ENCODE results near the gene ARMC12. TPM values are rescaled to one million over a fixed set of nuclear protein-coding genes. Genes with fewer than 3 reads are reported as not detected.

ARMC12 gene
- polyA plus RNA-seq, 1 of the 3 experiments (the other 2 are of a cell fraction) = 1.6 TPM

- no peaks in the 10 kb centered on the region for H3K9me3 ChIP-seq
- no peaks in the 10 kb centered on the region; the same call in 1 of the 2 replicates for H3K27me3 ChIP-seq (ENCODE audit: insufficient read depth)
- H3K36me3 ChIP-seq (replicated peaks in 1 of 2; ENCODE audit: control insufficient read depth in 1 of 2, insufficient read depth in 2 of 2, low read length in 1 of 2) = no peaks in the 10 kb centered on the region
- H3F3A ChIP-seq (replicated peaks; ENCODE audit: insufficient read depth) = no peaks in the 10 kb centered on the region
- H3K4me3 ChIP-seq (ENCODE audit: low read depth in 2 of 2, low read length in 1 of 2) = no peak overlapping the region
- H3K9ac ChIP-seq = no peak overlapping the region
- no peak overlapping the region for H2AFZ ChIP-seq (ENCODE audit: low read depth)
- H3K4me2 ChIP-seq = no peak overlapping the region
- no peaks in the 10 kb centered on the region for H3K9me2 ChIP-seq
- POLR2A ChIA-PET = no interaction called here
- no peaks in the 10 kb centered on the region for H3K79me2 ChIP-seq (ENCODE audit: insufficient read depth)
- TF ChIP-seq FOSL2 (IDR thresholded peaks at IDR 0.05; ENCODE audit: borderline replicate concordance, low read depth) (no peak), TAF1 (IDR thresholded peaks at IDR 0.05; ENCODE audit: borderline replicate concordance, low read depth, low read length) (no peak), SMC3 (IDR thresholded peaks at IDR 0.05; ENCODE audit: low read depth, low read length) (no peak), ELF1 (IDR thresholded peaks at IDR 0.05) (no peak), JUND (IDR thresholded peaks at IDR 0.05) (no peak), YY1 (IDR thresholded peaks at IDR 0.05; ENCODE audit: low read depth) (no peak), RCOR1 (IDR thresholded peaks at IDR 0.05; ENCODE audit: low read length) (no peak), TEAD4 (IDR thresholded peaks at IDR 0.05; ENCODE audit: borderline replicate concordance, insufficient read depth) (no peak), USF1 (IDR thresholded peaks at IDR 0.05; ENCODE audit: borderline replicate concordance, low read depth) (no peak), RFX5 (IDR thresholded peaks at IDR 0.05; ENCODE audit: low read length) (no peak), PBX3 (IDR thresholded peaks at IDR 0.05) (no peak), SIN3A (IDR thresholded peaks at IDR 0.05; ENCODE audit: borderline replicate concordance, low read depth, low read length) (no peak), POLR2AphosphoS5 (IDR thresholded peaks at IDR 0.05; ENCODE audit: low read depth, low read length) (no peak), CTCF (IDR thresholded peaks at IDR 0.05) (no peak)
- H4K20me1 ChIP-seq (ENCODE audit: insufficient read depth) = no peaks in the 10 kb centered on the region
- H3K4me1 ChIP-seq (ENCODE audit: control insufficient read depth in 1 of 2, insufficient read depth in 2 of 2, low read depth in 1 of 2, low read length in 1 of 2) = no peaks in the 10 kb centered on the region
- 69% methylated on average over 22 of the region's 23 CpGs for WGBS (ENCODE audit: low lambda C conversion rate)
- CTCF ChIA-PET = interaction anchor here (1.2 kb wide), 1 partner anchor 243 kb away, joined by 3 read pairs; no protein-coding TSS in a partner anchor
- DNase-seq = no peak
- H3K27ac ChIP-seq (ENCODE audit: low read depth in 2 of 2, low read length in 1 of 2) = no peak overlapping the region
Measured at GRCh38 chr6:35765739-35766138, 28.9 kb downstream of the ARMC12 start.

- Histone ChIP-seq H3K4me2 (no peak overlapping the region), H3K9ac (no peak overlapping the region), H3F3A (replicated peaks; ENCODE audit: insufficient read depth) (no peaks in the 10 kb centered on the region), H3K36me3 (replicated peaks in 1 of 2; ENCODE audit: control insufficient read depth in 1 of 2, insufficient read depth in 2 of 2, low read length in 1 of 2) (no peaks in the 10 kb centered on the region), H3K9me2 (no peaks in the 10 kb centered on the region), H2AFZ (ENCODE audit: low read depth) (no peak overlapping the region), H3K4me3 (ENCODE audit: low read depth in 2 of 2, low read length in 1 of 2) (no peak overlapping the region), H3K4me1 (ENCODE audit: control insufficient read depth in 1 of 2, insufficient read depth in 2 of 2, low read depth in 1 of 2, low read length in 1 of 2) (no peaks in the 10 kb centered on the region), H3K79me2 (ENCODE audit: insufficient read depth) (no peaks in the 10 kb centered on the region), H3K27me3 (ENCODE audit: insufficient read depth) (no peaks in the 10 kb centered on the region; the same call in 1 of the 2 replicates), H3K27ac (ENCODE audit: low read depth in 2 of 2, low read length in 1 of 2) (no peak overlapping the region), H3K9me3 (no peaks in the 10 kb centered on the region), H4K20me1 (ENCODE audit: insufficient read depth) (no peaks in the 10 kb centered on the region)
- WGBS (ENCODE audit: low lambda C conversion rate) = 38% methylated on average over 4 of the region's 4 CpGs
- ChIA-PET CTCF (interaction anchor here (1.0 to 1.6 kb wide), 5 partner anchors 10 to 326 kb away, joined by 3 to 5 read pairs (median 3); partner anchors contain the start of gene ARMC12), POLR2A (interaction anchor here (0.6 kb wide), 1 partner anchor 19 kb away, joined by 4 read pairs; no protein-coding TSS in a partner anchor)
- no peak for DNase-seq
- no peak for TF ChIP-seq FOXM1 (IDR thresholded peaks at IDR 0.05; ENCODE audit: low read depth)
- no peak for TF ChIP-seq SIN3A (IDR thresholded peaks at IDR 0.05; ENCODE audit: borderline replicate concordance, low read depth, low read length)
- no peak for TF ChIP-seq NFIC (IDR thresholded peaks at IDR 0.05; ENCODE audit: borderline replicate concordance)
- no peak for TF ChIP-seq TEAD4 (IDR thresholded peaks at IDR 0.05; ENCODE audit: borderline replicate concordance, insufficient read depth)
- no peak for TF ChIP-seq MXI1 (IDR thresholded peaks at IDR 0.05; ENCODE audit: low read depth, low read length)
- TF ChIP-seq POLR2AphosphoS5 (IDR thresholded peaks at IDR 0.05; ENCODE audit: low read depth, low read length) = no peak
- TF ChIP-seq RAD21 (IDR thresholded peaks at IDR 0.05; ENCODE audit: low read length) = no peak
- no peak for TF ChIP-seq TAF1 (IDR thresholded peaks at IDR 0.05; ENCODE audit: borderline replicate concordance, low read depth, low read length)
- TF ChIP-seq EZH2phosphoT487 (IDR thresholded peaks at IDR 0.05; ENCODE audit: borderline replicate concordance, low read depth) = no peak
- no peak for TF ChIP-seq ELF1 (IDR thresholded peaks at IDR 0.05)
- TF ChIP-seq CTCF (IDR thresholded peaks at IDR 0.05) = no peak
Measured at GRCh38 chr6:35769211-35769610, 32.4 kb downstream of the ARMC12 start.
